IPS-18c (cell line): ENCODE results near the gene CALN1.

Source experiments
- H3K4me3 ChIP-seq: 2 replicates; pipeline ENCODE4 v1.7.0; 2013; ENCODE audit warnings: low read depth, mild to moderate bottlenecking, low read length, moderate library complexity; ENCODE audit not compliant: insufficient read depth
- H3K9me3 ChIP-seq: one replicate; pipeline ENCODE4 v1.6.1; 2013; ENCODE audit warnings: mild to moderate bottlenecking, low read length, moderate library complexity; ENCODE audit not compliant: control insufficient read depth, insufficient read depth

Gene CALN1

GRCh38 chr7:72023926-72024325 is 388.2 kb downstream of the CALN1 start:
- Histone ChIP-seq H3K9me3 (no peaks in the 10 kb centered on the region), H3K4me3 (no peak overlapping the region)

GRCh38 chr7:72021716-72022115 is 390.4 kb downstream of the CALN1 start:
- H3K9me3 ChIP-seq: no peaks in the 10 kb centered on the region
- H3K4me3 ChIP-seq: no peak overlapping the region

GRCh38 chr7:72020311-72020710 is 391.8 kb downstream of the CALN1 start:
- Histone ChIP-seq H3K4me3 (no peak overlapping the region), H3K9me3 (no peaks in the 10 kb centered on the region)

GRCh38 chr7:72019436-72019835 is 392.7 kb downstream of the CALN1 start:
- Histone ChIP-seq H3K4me3 (no peak overlapping the region), H3K9me3 (no peaks in the 10 kb centered on the region)

GRCh38 chr7:72017756-72018155 is 394.4 kb downstream of the CALN1 start:
- Histone ChIP-seq H3K9me3 (no peaks in the 10 kb centered on the region), H3K4me3 (no peak overlapping the region)

GRCh38 chr7:72016574-72016973 is 395.6 kb downstream of the CALN1 start:
- Histone ChIP-seq H3K9me3 (no peaks in the 10 kb centered on the region), H3K4me3 (no peak overlapping the region)

GRCh38 chr7:72015136-72015535 is 397.0 kb downstream of the CALN1 start:
- Histone ChIP-seq H3K9me3 (no peaks in the 10 kb centered on the region), H3K4me3 (no peak overlapping the region)

- H3K4me3 ChIP-seq: no peak overlapping the region
- no peaks in the 10 kb centered on the region for H3K9me3 ChIP-seq
Observed at GRCh38 chr7:72007018-72007417, 405.1 kb downstream of the CALN1 start.

GRCh38 chr7:72003236-72003635 is 408.9 kb downstream of the CALN1 start:
- no peaks in the 10 kb centered on the region for H3K9me3 ChIP-seq

GRCh38 chr7:71996141-71996540 is 416.0 kb downstream of the CALN1 start:
- Histone ChIP-seq H3K9me3 (peaks cover 2% of the 10 kb centered on the region), H3K4me3 (no peak overlapping the region)

More at GRCh38 chr7:72003236-72003635, 408.9 kb downstream of the CALN1 start:
- no peak overlapping the region for H3K4me3 ChIP-seq

- no peak overlapping the region for H3K4me3 ChIP-seq
- H3K9me3 ChIP-seq: peaks cover 2% of the 10 kb centered on the region
Observed at GRCh38 chr7:71995111-71995510, 417.0 kb downstream of the CALN1 start.

- Histone ChIP-seq H3K9me3 (peaks cover 2% of the 10 kb centered on the region), H3K4me3 (no peak overlapping the region)
Observed at GRCh38 chr7:71991586-71991985, 420.6 kb downstream of the CALN1 start.

GRCh38 chr7:71990138-71990462 is 422.0 kb downstream of the CALN1 start:
- no peak overlapping the region for H3K4me3 ChIP-seq
- peaks cover 2% of the 10 kb centered on the region for H3K9me3 ChIP-seq

GRCh38 chr7:71988201-71988600 is 423.9 kb downstream of the CALN1 start:
- no peaks in the 10 kb centered on the region for H3K9me3 ChIP-seq
- H3K4me3 ChIP-seq: no peak overlapping the region

- Histone ChIP-seq H3K9me3 (no peaks in the 10 kb centered on the region), H3K4me3 (no peak overlapping the region)
Observed at GRCh38 chr7:71987200-71987767, 424.9 kb downstream of the CALN1 start.

- H3K9me3 ChIP-seq: no peaks in the 10 kb centered on the region
- H3K4me3 ChIP-seq: no peak overlapping the region
Observed at GRCh38 chr7:71984348-71984747, 427.8 kb downstream of the CALN1 start.

GRCh38 chr7:71982851-71983250 is 429.3 kb downstream of the CALN1 start:
- H3K4me3 ChIP-seq: no peak overlapping the region

GRCh38 chr7:71976645-71977044 is 435.5 kb downstream of the CALN1 start:
- H3K9me3 ChIP-seq: no peaks in the 10 kb centered on the region
- H3K4me3 ChIP-seq: no peak overlapping the region

More at GRCh38 chr7:71982851-71983250, 429.3 kb downstream of the CALN1 start:
- no peaks in the 10 kb centered on the region for H3K9me3 ChIP-seq

GRCh38 chr7:71974611-71975010 is 437.5 kb downstream of the CALN1 start:
- Histone ChIP-seq H3K4me3 (no peak overlapping the region), H3K9me3 (no peaks in the 10 kb centered on the region)
